Stimulated activated CD4-positive, alpha-beta T cell treated with anti-CD3 and anti-CD28 coated beads, Interleukin-1b, Interleukin-23, amount 100 ng/mL, for 24 hours (primary cell): ENCODE measurements around the gene PTPRM.

Experiments used
- DNase-seq, 4 experiments: peaks; one replicate each; pipeline ENCODE4 v3.0.0-alpha.2; 2020; ENCODE audit warnings: low read depth in 4 of 4, low spot score in 1 of 4

The PTPRM gene

GRCh38 chr18:7789856-7790552, 222.9 kb downstream of the PTPRM start:
- DNase-seq: no peak

- DNase-seq: no peak
These were observed 226.0 kb downstream of the PTPRM start for GRCh38 chr18:7793100-7793499.

DNA sequence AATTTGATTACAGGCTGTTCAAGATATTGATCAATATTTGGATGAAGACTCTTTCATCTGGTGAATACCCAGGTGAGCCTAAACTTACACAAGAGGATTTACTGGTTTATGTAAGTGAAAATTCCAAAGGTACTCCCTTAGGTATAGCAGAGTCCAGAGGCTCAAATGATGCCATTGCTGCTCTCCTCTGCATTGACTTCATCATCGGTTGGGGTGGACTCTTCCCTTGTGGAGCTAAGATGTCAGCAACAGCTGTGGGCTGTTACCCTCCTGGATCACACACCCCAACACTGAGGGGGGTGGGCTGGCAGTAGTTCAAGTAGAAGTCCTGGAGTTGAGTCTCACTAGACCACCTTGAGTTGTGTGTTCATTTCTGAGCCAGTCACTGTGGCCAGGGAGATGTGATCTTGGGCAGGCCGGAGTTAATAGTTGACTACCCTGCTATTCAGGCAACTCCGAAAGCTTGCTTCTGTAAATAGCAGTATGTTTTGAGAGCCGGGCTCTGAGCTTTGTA, 236.9 kb downstream of the PTPRM start:
- DNase-seq: no peak

- no peak for DNase-seq
These were observed 238.0 kb downstream of the PTPRM start for GRCh38 chr18:7805096-7805495.

GRCh38 chr18:7805880-7806279, 238.8 kb downstream of the PTPRM start:
- no peak for DNase-seq

DNA sequence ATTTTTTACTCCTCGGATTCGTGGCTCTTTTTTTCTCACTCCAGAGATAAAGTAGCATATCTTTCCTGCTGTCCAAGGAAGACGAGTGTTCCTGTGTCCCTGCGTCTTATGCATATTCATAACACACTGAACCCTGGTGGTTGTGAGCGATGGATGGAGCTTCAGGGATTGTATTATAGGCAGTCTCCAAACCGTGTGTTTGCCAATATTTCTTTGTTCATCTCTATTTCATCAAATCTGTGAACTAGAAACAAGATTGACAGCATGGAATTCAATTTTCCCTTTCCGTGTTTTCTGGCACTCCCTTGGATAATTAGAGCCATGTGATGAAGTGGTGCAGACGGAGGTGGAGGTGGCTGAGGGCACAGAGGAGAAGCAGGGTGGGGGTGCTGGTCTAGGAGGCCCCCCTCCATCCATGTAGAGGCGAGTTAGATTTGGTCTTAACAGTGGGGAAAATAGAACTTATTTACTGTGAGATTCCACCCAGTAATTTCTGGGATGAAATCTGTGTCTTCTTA, 240.9 kb downstream of the PTPRM start:
- no peak for DNase-seq

DNA sequence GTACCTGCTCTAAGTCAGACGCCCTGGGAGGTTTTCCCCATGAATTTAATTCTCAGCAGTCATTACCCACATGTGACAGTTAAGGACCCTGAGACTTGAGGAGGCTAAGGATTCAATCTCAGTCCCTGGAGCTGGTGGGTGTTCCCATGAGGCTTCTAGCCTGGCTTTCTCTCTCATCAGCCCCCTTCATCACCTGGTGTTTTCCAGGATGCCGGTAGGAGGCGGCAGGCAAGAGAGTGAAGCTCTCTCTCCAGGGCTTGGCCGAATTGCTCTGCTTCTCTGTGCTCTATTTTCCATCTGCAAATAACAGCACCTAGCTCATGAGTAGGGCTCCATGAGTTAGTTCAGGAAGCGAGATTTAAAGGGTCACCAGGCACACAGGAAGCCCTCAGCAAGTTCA, 241.9 kb downstream of the PTPRM start:
- DNase-seq: no peak

DNA sequence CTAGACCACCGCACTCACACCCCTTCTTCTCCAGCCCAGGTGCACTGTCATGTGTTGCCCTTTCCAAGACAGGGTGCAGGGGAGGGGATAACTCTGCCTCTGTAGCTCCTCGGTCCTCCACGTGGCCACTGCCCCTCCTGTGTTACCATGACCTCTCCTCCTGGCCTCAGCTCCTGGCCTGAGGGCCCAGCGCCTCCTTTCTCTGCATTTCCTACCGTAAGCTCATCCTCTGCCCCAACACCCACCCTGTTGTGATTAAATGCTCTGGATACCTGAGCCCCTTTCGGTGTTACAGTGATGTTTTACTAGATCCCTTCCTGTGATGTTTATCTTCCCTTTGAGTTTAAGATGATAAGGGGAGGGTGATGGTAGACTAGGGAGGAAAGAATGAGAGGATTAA, 242.3 kb downstream of the PTPRM start:
- no peak for DNase-seq

GRCh38 chr18:7809978-7810377, 242.9 kb downstream of the PTPRM start:
- DNase-seq: no peak

DNA sequence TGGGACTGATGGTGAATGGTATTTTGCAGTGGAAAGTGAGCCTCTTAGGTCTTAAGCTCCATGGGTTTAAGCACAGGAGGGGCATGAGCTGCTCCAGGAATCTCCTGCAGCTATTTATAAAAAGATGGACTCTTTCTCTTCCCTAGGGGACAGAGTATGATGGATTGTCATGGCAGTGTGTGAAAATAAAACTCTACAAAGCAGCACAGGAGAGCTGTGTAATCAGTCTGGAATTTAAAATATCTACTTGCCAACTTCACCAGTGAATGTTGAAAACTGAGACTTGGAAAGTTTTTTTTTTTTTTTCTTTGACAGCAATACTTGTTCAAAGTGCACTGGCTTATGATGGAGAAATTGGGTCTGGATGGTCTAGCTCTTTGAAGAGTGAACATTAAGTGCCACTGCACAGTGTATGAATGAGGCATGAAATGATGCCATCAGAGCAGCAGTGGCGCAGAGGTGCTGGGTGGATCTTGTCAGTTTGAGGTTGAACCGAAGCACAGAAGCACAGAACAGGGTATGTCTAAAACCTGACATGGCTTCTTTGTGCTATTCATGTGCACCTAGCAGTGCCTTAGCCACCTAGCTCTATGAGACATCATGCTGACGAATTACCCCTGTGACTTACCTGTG, 245.4 kb downstream of the PTPRM start:
- DNase-seq: no peak

GRCh38 chr18:7813131-7813530, 246.0 kb downstream of the PTPRM start:
- no peak for DNase-seq

DNA sequence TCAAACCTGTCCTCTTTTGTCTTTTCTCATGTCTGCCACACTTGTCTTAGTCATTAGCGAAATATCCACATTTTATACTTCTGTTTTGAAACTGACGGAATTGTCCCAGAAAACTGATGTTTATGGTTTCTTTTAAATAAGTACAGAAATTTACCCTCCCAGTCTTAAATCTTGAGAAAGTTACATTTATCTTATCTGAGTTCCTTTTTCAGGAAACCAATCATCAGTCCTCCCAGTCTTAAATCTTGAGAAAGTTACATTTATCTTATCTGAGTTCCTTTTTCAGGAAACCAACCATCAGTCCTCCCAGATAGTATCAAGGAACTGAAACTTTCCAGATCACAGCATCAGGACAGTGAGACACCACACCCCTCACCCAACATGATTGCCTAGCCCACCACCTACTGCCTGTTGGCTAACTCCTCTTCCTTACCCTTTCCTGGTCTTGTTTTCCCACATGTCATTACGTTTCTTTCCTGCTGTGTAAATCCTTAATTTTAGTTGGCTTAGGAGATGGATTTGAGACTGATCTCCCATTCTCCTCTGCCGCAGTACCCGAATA, 247.7 kb downstream of the PTPRM start:
- DNase-seq: no peak

GRCh38 chr18:7815787-7816186, 248.7 kb downstream of the PTPRM start:
- no peak for DNase-seq

GRCh38 chr18:7817575-7818230, 250.6 kb downstream of the PTPRM start:
- no peak for DNase-seq

DNA sequence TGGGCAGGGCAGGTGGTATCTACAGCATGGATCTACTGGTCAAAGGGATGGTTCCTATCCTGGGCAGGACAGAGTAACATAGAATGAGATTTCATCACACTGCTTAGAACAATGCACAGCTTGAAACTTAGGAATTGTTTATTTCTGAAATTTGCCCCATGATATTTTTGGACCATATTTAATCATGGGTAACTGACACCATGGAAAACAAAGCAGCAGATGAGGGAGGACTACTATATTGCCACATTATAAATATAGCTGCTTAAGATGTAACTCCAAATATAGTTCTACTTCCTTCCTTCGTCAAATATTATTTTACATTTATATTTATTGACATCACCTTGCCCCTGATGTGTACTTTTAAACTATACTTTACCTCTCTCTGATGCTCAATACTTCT, 254.7 kb downstream of the PTPRM start:
- no peak for DNase-seq

- no peak for DNase-seq
These were observed 255.6 kb downstream of the PTPRM start for GRCh38 chr18:7822435-7823331.

- DNase-seq: no peak
These were observed 257.9 kb downstream of the PTPRM start for GRCh38 chr18:7824970-7825369.

DNA sequence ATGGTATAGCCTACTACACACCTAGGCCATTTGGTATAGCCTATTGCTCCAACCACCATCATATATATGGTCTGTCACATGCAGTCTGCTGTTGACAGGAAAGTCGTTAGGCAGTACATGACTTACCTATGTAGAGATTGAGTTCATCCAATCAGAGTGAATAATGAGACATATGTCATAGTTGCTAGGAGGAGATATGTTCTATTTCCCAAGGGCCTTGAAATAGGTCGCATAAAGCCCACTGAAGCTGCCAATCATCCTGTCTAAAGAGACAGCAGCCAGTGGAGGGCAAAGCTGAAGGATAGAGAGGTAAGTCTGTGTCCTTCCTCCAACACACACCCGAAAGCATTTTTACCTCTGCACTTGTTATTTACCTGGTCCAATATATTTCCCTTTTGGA, 263.4 kb downstream of the PTPRM start:
- no peak for DNase-seq

- no peak for DNase-seq
These were observed 272.4 kb downstream of the PTPRM start for GRCh38 chr18:7839548-7839947.

DNA sequence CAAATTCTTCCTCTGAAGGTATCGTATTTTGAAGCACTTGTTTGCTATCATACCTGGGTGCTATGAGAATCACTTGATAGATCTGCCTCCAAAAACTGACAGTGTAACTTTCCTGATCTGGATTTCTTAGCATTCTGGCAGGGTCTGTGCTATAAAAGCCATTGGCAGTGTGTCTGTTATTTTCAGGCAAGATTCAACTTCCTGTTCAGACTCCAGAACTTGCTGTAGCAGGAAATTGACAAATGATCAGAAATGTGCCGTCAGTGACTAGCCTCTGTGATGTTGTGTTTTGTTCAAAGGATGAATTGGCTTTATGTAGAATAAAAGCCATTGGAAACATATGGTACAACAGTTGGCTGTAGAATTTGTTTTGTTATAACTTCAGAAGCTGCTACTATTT, 273.3 kb downstream of the PTPRM start:
- DNase-seq: no peak

DNA sequence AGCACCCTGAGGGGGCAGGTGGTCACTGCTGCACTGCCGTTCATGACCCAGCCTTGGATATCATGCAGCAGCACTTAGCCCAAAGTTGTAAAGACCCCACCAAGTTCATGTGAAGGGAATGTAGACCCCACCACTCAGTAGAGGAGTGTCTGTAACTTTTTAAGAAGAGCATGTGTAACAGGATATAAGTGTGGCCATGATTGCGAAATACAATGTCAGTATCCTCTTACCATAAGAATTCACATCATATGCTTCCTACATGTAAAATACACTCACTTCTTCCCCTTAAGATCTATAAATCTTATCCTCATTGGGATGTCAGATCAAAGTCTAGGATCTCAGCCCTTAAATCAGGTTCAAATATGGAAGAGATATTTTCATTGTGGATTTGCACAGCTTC, 276.9 kb downstream of the PTPRM start:
- DNase-seq: no peak
